Posterior cingulate gyrus (tissue), 11 donors: ENCODE data around the gene ARID3C.

ENCODE experiments used
- DNase-seq, 10 donors: peaks; one replicate each; pipeline versions ENCODE4 v3.0.0 to v3.0.0-alpha.2; 2020 to 2021; ENCODE audit warnings: mixed read lengths in 3 of 10
- intact Hi-C: fragments of 100-400 bp; cut with DNase I; formaldehyde crosslinking; loops from one replicate; pipeline ENCODE4 v1.15.1; 2023

ARID3C gene

GRCh38 chr9:34633851-34634550 is 5.1 kb upstream of the ARID3C start:
- peak; percentile 38 to 95 (median 74) for DNase-seq
- intact Hi-C loops, result loop anchor here (1.0 kb wide), 1 partner anchor 22 kb away; the partner anchor contains the start of gene RPP25L

GRCh38 chr9:34633166-34633565 is 4.3 kb upstream of the ARID3C start:
- peak in 2 of 10 donors; percentile 15 to 43 for DNase-seq
- intact Hi-C loops, result no loop called here

GRCh38 chr9:34630402-34631154 is 1.7 kb upstream of the ARID3C start:
- DNase-seq, result peak in 2 of 10 donors; percentile 6 to 52
- intact Hi-C loops, result no loop called here

GRCh38 chr9:34629491-34629808 is 584 bp upstream of the ARID3C start:
- DNase-seq, result peak in 1 of 10 donors; percentile 32
- intact Hi-C loops, result no loop called here

GRCh38 chr9:34627716-34628655 is 880 bp downstream of the ARID3C start:
- intact Hi-C loops, result no loop called here
- peak in 2 of 10 donors; percentile 25 to 64 for DNase-seq

- peak in 2 of 10 donors; percentile 4 to 8 for DNase-seq
- intact Hi-C loops, result no loop called here
Measured at GRCh38 chr9:34625186-34625486, 3.7 kb downstream of the ARID3C start.

- DNase-seq, result peak in 2 of 10 donors; percentile 25 to 77
- intact Hi-C loops, result no loop called here
Measured at GRCh38 chr9:34624475-34625185, 4.2 kb downstream of the ARID3C start.

GRCh38 chr9:34623374-34624235 is 5.3 kb downstream of the ARID3C start:
- intact Hi-C loops, result no loop called here
- DNase-seq, result peak in 2 of 10 donors; percentile 66 to 74

- DNase-seq, result peak; percentile 90 to 99 (median 96)
- intact Hi-C loops, result no loop called here
Measured at GRCh38 chr9:34620061-34620994, 8.5 kb downstream of the ARID3C start, which contains the start of gene DCTN3. Gene DCTN3 (minus strand): TSS chr9:34620495. CDS start chr9:34620464, 31 bp downstream.

GRCh38 chr9:34615132-34615531 is 13.7 kb downstream of the ARID3C start:
- intact Hi-C loops, result no loop called here
- peak in 1 of 10 donors; percentile 51 for DNase-seq

GRCh38 chr9:34612788-34613390 is 16.0 kb downstream of the ARID3C start:
- intact Hi-C loops, result loop anchor here (1.0 kb wide), 1 partner anchor 21 kb away; no protein-coding TSS in a partner anchor
- DNase-seq, result peak in 8 of 10 donors; percentile 68 to 95 (median 82)

GRCh38 chr9:34611811-34612787 is 16.8 kb downstream of the ARID3C start, which contains the start of gene RPP25L:
Gene RPP25L (minus strand): TSS chr9:34612097. CDS start chr9:34611296, 801 bp downstream.
- intact Hi-C loops, result loop anchor here (1.0 kb wide), 1 partner anchor 22 kb away; no protein-coding TSS in a partner anchor
- DNase-seq, result peak; percentile 62 to 96 (median 82)

GRCh38 chr9:34611251-34611810 is 17.5 kb downstream of the ARID3C start:
- DNase-seq, result peak in 2 of 10 donors; percentile 17 to 73
- intact Hi-C loops, result no loop called here

- DNase-seq, result peak in 1 of 10 donors; percentile 83
- intact Hi-C loops, result no loop called here
Measured at GRCh38 chr9:34610434-34611206, 18.2 kb downstream of the ARID3C start.

GRCh38 chr9:34607331-34607730 is 21.5 kb downstream of the ARID3C start:
- intact Hi-C loops, result no loop called here

More at GRCh38 chr9:34607331-34607730, 21.5 kb downstream of the ARID3C start:
- DNase-seq, result no peak
